Activated CD8-positive, alpha-beta T cell treated with anti-CD3 and anti-CD28 coated beads for 36 hours (primary cell): ENCODE results near the gene C11orf98. TPM values are rescaled to one million over a fixed set of nuclear protein-coding genes. Genes with fewer than 3 reads are reported as not detected.

Source experiments
- ATAC-seq: fragments of 200-7000 bp; cut with Tn5 transposase; one replicate; pipeline ENCODE4 v1.10.0; 2021; ENCODE audit warnings: mild to moderate bottlenecking, moderate library complexity
- CTCF ChIA-PET: fragments of 350-600 bp; sonication (Branson Sonifier 250); formaldehyde crosslinking; loops from one replicate; lab custom pipeline; 2021; ENCODE audit warnings: antibody characterized with exemption; lab: Charles Lee
- POLR2A ChIA-PET: fragments of 350-600 bp; sonication (Branson Sonifier 250); formaldehyde crosslinking; loops from one replicate; lab custom pipeline; 2021; ENCODE audit warnings: antibody characterized with exemption; lab: Charles Lee
- DNase-seq: peaks from one replicate; pipeline ENCODE4 v3.0.0-alpha.2; 2020
- H3K27ac Mint-ChIP-seq: one replicate; pipeline ENCODE4 v1.8.0; 2021; ENCODE audit warnings: mild to moderate bottlenecking, mixed read lengths
- H3K27me3 Mint-ChIP-seq: one replicate; pipeline ENCODE4 v1.8.0; 2021; ENCODE audit warnings: mixed read lengths
- H3K36me3 Mint-ChIP-seq: one replicate; pipeline ENCODE4 v1.8.0; 2021; ENCODE audit warnings: low read depth, mixed read lengths
- H3K4me1 Mint-ChIP-seq: one replicate; pipeline ENCODE4 v1.8.0; 2021; ENCODE audit warnings: low read depth, mixed read lengths
- H3K4me3 Mint-ChIP-seq: one replicate; pipeline ENCODE4 v1.8.0; 2021; ENCODE audit warnings: mild to moderate bottlenecking, moderate library complexity, mixed read lengths
- H3K9me3 Mint-ChIP-seq: one replicate; pipeline ENCODE4 v1.8.0; 2021; ENCODE audit warnings: mixed read lengths
- intact Hi-C: fragments of 100-400 bp; cut with micrococcal nuclease; formaldehyde crosslinking; loops from one replicate; pipeline ENCODE4 v1.10.0; 2022
- total RNA-seq, 2 experiments: library from RNA; stranded (reverse); gene quantifications; one replicate each; pipeline ENCODE4 v1.2.3, GENCODE V29; 2021
- TF ChIP-seq, protein P1 (sequence below): fragments of 200-600 bp; IDR thresholded peaks from one replicate; pipeline ENCODE4 v1.8.0; 2022; ENCODE audit warnings: antibody characterized with exemption, mild to moderate bottlenecking

The C11orf98 gene
- total RNA-seq, 2 experiments from 2014 or later = 108 TPM

DNA sequence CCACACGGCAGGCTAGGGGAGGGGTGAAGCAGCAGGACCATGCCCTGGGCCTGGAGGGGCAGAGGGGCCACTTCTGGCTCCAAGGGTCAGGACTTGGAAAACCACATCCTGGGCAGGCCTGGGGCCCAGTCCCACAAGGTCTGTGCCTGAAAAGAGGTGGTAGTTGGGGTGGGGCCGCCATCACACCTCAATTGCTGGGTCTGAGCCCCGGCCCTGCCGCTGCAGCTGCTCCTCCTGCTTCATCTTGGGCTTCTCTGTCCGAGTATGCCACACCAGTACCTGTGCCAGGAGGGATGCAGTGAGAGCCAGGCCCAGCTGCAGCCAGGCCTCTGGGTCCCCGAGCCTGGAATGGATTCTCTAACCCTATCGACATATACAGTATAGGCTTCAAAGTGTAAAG is 49.5 kb downstream of the C11orf98 start:
- CTCF ChIA-PET = interaction anchor here (1.1 kb wide), 1 partner anchor 24 kb away, joined by 3 read pairs; the partner anchor contains the start of gene TUT1
- H3K36me3 Mint-ChIP-seq = peaks cover 36% of the 10 kb centered on the region
- POLR2A ChIA-PET = interaction anchor here (1.2 kb wide), 1 partner anchor 15 kb away, joined by 3 read pairs; no protein-coding TSS in a partner anchor
- TF ChIP-seq, protein P1, sequence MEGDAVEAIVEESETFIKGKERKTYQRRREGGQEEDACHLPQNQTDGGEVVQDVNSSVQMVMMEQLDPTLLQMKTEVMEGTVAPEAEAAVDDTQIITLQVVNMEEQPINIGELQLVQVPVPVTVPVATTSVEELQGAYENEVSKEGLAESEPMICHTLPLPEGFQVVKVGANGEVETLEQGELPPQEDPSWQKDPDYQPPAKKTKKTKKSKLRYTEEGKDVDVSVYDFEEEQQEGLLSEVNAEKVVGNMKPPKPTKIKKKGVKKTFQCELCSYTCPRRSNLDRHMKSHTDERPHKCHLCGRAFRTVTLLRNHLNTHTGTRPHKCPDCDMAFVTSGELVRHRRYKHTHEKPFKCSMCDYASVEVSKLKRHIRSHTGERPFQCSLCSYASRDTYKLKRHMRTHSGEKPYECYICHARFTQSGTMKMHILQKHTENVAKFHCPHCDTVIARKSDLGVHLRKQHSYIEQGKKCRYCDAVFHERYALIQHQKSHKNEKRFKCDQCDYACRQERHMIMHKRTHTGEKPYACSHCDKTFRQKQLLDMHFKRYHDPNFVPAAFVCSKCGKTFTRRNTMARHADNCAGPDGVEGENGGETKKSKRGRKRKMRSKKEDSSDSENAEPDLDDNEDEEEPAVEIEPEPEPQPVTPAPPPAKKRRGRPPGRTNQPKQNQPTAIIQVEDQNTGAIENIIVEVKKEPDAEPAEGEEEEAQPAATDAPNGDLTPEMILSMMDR = no peak
- no peak for ATAC-seq
- H3K9me3 Mint-ChIP-seq = no peaks in the 10 kb centered on the region
- no peak overlapping the region for H3K27ac Mint-ChIP-seq
- no peaks in the 10 kb centered on the region for H3K27me3 Mint-ChIP-seq
- DNase-seq = no peak
- intact Hi-C loops = no loop called here
- peaks cover 37% of the 10 kb centered on the region for H3K4me1 Mint-ChIP-seq
- H3K4me3 Mint-ChIP-seq = no peak overlapping the region

DNA sequence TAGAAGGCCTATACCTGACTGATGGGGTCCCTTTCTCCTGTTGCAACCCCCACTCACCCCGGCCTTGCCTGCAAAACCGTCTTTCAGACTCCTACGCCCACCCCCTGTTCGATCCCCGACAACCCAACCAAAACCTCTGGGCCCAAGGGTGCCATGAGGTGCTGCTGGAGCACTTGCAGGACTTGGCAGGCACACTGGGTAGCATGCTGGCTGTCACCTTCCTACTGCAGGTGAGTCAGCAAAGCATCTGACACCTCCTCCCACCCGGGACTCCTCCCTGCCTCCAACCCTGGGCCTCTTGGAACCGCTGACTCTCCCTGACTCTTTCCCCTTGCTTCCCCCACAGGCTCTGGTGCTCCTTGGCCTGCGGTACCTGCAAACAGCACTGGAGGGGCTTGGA is 50.7 kb downstream of the C11orf98 start:
- CTCF ChIA-PET = interaction anchor here (1.4 to 3.7 kb wide), 3 partner anchors 13 to 94 kb away, joined by 3 to 24 read pairs (median 20); partner anchors contain the start of genes BSCL2, GNG3, MTA2 and TUT1
- no peak overlapping the region for H3K4me3 Mint-ChIP-seq
- POLR2A ChIA-PET = interaction anchor here (1.4 to 6.9 kb wide), 4 partner anchors 8 to 57 kb away, joined by 9 to 87 read pairs (median 48); partner anchors contain the start of genes B3GAT3, LBHD1, MTA2 and TUT1
- no peaks in the 10 kb centered on the region for H3K9me3 Mint-ChIP-seq
- H3K27me3 Mint-ChIP-seq = no peaks in the 10 kb centered on the region
- intact Hi-C loops = loop anchor here (5.0 kb wide), 1 partner anchor 33 kb away; the partner anchor contains the start of gene GANAB
- DNase-seq (peak; percentile 68), ATAC-seq (peak; percentile 18)
- TF ChIP-seq, protein P1 = no peak
- H3K36me3 Mint-ChIP-seq = peaks cover 42% of the 10 kb centered on the region
- H3K4me1 Mint-ChIP-seq = peaks cover 39% of the 10 kb centered on the region
- peak overlapping the region; percentile 71 for H3K27ac Mint-ChIP-seq

DNA sequence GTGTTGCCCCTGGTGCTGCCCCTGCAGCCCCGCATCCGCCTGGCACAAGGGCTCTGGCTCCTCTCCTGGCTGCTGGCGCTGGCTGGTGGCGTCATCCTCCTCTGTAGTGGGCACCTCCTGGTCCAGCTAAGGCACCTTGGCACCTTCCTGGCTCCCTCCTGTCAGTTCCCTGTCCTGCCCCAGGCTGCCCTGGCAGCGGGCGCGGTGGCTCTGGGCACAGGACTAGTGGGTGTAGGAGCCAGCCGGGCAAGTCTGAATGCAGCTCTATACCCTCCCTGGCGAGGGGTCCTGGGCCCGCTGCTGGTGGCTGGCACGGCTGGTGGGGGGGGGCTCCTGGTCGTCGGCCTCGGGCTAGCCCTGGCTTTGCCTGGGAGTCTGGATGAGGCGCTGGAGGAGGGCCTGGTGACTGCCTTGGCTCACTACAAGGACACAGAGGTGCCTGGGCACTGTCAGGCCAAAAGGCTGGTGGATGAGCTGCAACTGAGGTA is 51.7 kb downstream of the C11orf98 start:
- Mint-ChIP-seq H3K4me3 (no peak overlapping the region), H3K4me1 (peaks cover 46% of the 10 kb centered on the region), H3K27ac (peak overlapping the region; percentile 72), H3K36me3 (peaks cover 47% of the 10 kb centered on the region), H3K27me3 (no peaks in the 10 kb centered on the region), H3K9me3 (no peaks in the 10 kb centered on the region)
- no peak for ATAC-seq
- TF ChIP-seq, protein P1 = no peak
- intact Hi-C loops = loop anchor here (5.0 kb wide), 1 partner anchor 34 kb away; the partner anchor contains the start of gene GANAB
- POLR2A ChIA-PET = interaction anchor here (1.0 to 6.9 kb wide), 8 partner anchors 9 to 242 kb away, joined by 3 to 87 read pairs (median 20); partner anchors contain the start of genes B3GAT3, C11orf98, CSKMT and INTS5
- CTCF ChIA-PET = interaction anchor here (1.1 to 3.8 kb wide), 5 partner anchors 9 to 94 kb away, joined by 3 to 26 read pairs (median 20); partner anchors contain the start of genes B3GAT3, BSCL2, GNG3 and MTA2
- peak; percentile 35 for DNase-seq

Other genes starting within 250 kb of the C11orf98 start
- not detected for gene SCGB1A1, start 246.2 kb downstream of the C11orf98 start, total RNA-seq
- 10 to 100 TPM; 41.1 to 43.0 TPM for gene AHNAK, start 118.4 kb downstream of the C11orf98 start, total RNA-seq
- gene EEF1G, start 91.3 kb downstream of the C11orf98 start, total RNA-seq = 1,000 to 10,000 TPM; 1,925 to 1,979 TPM
- gene TUT1, start 73.7 kb downstream of the C11orf98 start, total RNA-seq = 10 to 100 TPM; 34.4 to 38.0 TPM
- 100 to 1,000 TPM; 159 to 164 TPM for gene MTA2, start 63.3 kb downstream of the C11orf98 start, total RNA-seq
- gene EML3, start 52.4 kb downstream of the C11orf98 start, total RNA-seq = 100 to 1,000 TPM; 115 to 120 TPM
- 1 to 10 TPM in 1 of 2 experiments, under 1 TPM in 1; 0.79 to 1.1 TPM for gene ROM1, start 52.0 kb downstream of the C11orf98 start, total RNA-seq
- gene B3GAT3, start 43.2 kb downstream of the C11orf98 start, total RNA-seq = 10 to 100 TPM; 59.1 to 61.4 TPM
- gene GANAB, start 18.6 kb downstream of the C11orf98 start, total RNA-seq = 100 to 1,000 TPM; 205 to 217 TPM
- gene INTS5, start 11.9 kb downstream of the C11orf98 start, total RNA-seq = 10 to 100 TPM; 30.3 to 31.5 TPM
- gene CSKMT, start 102 bp upstream of the C11orf98 start, total RNA-seq = 10 to 100 TPM; 37.1 to 43.6 TPM
- 1 to 10 TPM; 4.7 TPM for gene UQCC3, start 6.5 kb upstream of the C11orf98 start, total RNA-seq
- gene LBHD1, start 7.1 kb upstream of the C11orf98 start, total RNA-seq = 10 to 100 TPM; 12.0 to 12.9 TPM
- 100 to 1,000 TPM; 104 to 120 TPM for gene UBXN1, start 13.9 kb upstream of the C11orf98 start, total RNA-seq
- gene LRRN4CL, start 24.3 kb upstream of the C11orf98 start, total RNA-seq = not detected
- 10 to 100 TPM; 22.1 to 24.1 TPM for gene BSCL2, start 42.2 kb upstream of the C11orf98 start, total RNA-seq
- not detected for gene GNG3, start 42.5 kb upstream of the C11orf98 start, total RNA-seq
- 10 to 100 TPM; 54.9 to 58.6 TPM for gene HNRNPUL2, start 62.2 kb upstream of the C11orf98 start, total RNA-seq
- 10 to 100 TPM; 33.7 to 37.9 TPM for gene TTC9C, start 63.3 kb upstream of the C11orf98 start, total RNA-seq
- 10 to 100 TPM in 1 of 2 experiments, 1 to 10 TPM in 1; 9.8 to 11.8 TPM for gene ZBTB3, start 89.0 kb upstream of the C11orf98 start, total RNA-seq
- 100 to 1,000 TPM; 109 to 111 TPM for gene POLR2G, start 96.4 kb upstream of the C11orf98 start, total RNA-seq
- 10 to 100 TPM; 13.7 to 16.7 TPM for gene TAF6L, start 106.2 kb upstream of the C11orf98 start, total RNA-seq
- gene TMEM179B, start 122.2 kb upstream of the C11orf98 start, total RNA-seq = 10 to 100 TPM; 18.6 to 19.5 TPM
- 10 to 100 TPM; 12.3 to 12.7 TPM for gene TMEM223, start 126.8 kb upstream of the C11orf98 start, total RNA-seq
- 10 to 100 TPM; 80.9 to 90.0 TPM for gene NXF1, start 140.2 kb upstream of the C11orf98 start, total RNA-seq
- 10 to 100 TPM; 22.0 to 22.8 TPM for gene STX5, start 166.8 kb upstream of the C11orf98 start, total RNA-seq
- not detected for gene TEX54, start 167.6 kb upstream of the C11orf98 start, total RNA-seq
- 10 to 100 TPM; 96.5 to 99.3 TPM for gene WDR74, start 174.4 kb upstream of the C11orf98 start, total RNA-seq
- gene SLC3A2, start 215.7 kb upstream of the C11orf98 start, total RNA-seq = 100 to 1,000 TPM; 299 to 315 TPM